Peyer's patch (tissue), 4 donors: ENCODE data around the gene MTG2.

ENCODE experiments used
- CTCF ChIP-seq, 6 experiments: fragments of 450-650 bp in 4 of 6; fragments of 200-600 bp in 2 of 6; sonication (generic) in 1 of 6; IDR thresholded peaks; one replicate each; pipeline ENCODE4 v1.5.1; 2017 to 2019; ENCODE audit warnings: antibody characterized with exemption in 6 of 6, mild to moderate bottlenecking in 3 of 6, moderate library complexity in 1 of 6
- POLR2A ChIP-seq, 2 donors: fragments of 450-650 bp; IDR thresholded peaks; one replicate each; pipeline ENCODE4 v1.5.1; 2017; ENCODE audit warnings: antibody characterized with exemption in 2 of 2, mild to moderate bottlenecking in 2 of 2, moderate library complexity in 2 of 2

- TF ChIP-seq CTCF (IDR thresholded peaks at IDR 0.05) (no peak), POLR2A (IDR thresholded peaks at IDR 0.05) (no peak)
Observed at GRCh38 chr20:62165762-62166399, 16.9 kb upstream of the MTG2 start.
